T-cell (primary cell): Measurements from ENCODE around the gene MAP4K1. TPM values are rescaled to one million over a fixed set of nuclear protein-coding genes. Genes with fewer than 3 reads are reported as not detected.
"Not testable (repeated sequence)": the region's sequence is repeated elsewhere in the genome, so short reads cannot be mapped to it uniquely, and the experiment has no call there.

Experiments
- ATAC-seq, 4 experiments: fragments of 200-7000 bp in 3 of 4; fragments of 150-1000 bp in 1 of 4; cut with Tn5 transposase; replicated peaks in 1 of 4; 1 replicate in 3 of 4; 2 replicates in 1 of 4; pipeline ENCODE4 v1.10.0; 2021; ENCODE audit warnings: moderate library complexity in 3 of 4, mild to moderate bottlenecking in 2 of 4, moderate number of reproducible peaks in 1 of 4
- CTCF ChIA-PET, 2 donors: fragments of 300-600 bp; sonication (Branson Sonifier 250); formaldehyde crosslinking; loops; one replicate each; lab custom pipeline; 2022; ENCODE audit warnings: antibody characterized with exemption in 2 of 2; lab: Charles Lee
- POLR2A ChIA-PET, 2 donors: fragments of 300-600 bp; sonication (Branson Sonifier 250); formaldehyde crosslinking; loops; one replicate each; lab custom pipeline; 2022; ENCODE audit warnings: antibody characterized with exemption in 2 of 2; lab: Charles Lee
- DNase-seq, 35 experiments: peaks; one replicate each; pipeline versions ENCODE4 v3.0.0 to v3.0.0-alpha.2; 2013 to 2023
- H3K27ac ChIP-seq: one replicate; pipeline ENCODE4 v1.5.1; 2013; ENCODE audit warnings: low read length
- H3K27me3 ChIP-seq, 2 experiments: replicated peaks in 1 of 2; 1 replicate in 1 of 2; 2 replicates in 1 of 2; pipeline versions ENCODE4 v1.6.1 to v1.7.0; 2013; ENCODE audit warnings: low read length in 1 of 2, mixed read lengths in 1 of 2; ENCODE audit not compliant: control insufficient read depth in 2 of 2, insufficient read depth in 2 of 2; ENCODE audit errors: extremely low read depth in 1 of 2
- H3K36me3 ChIP-seq, 2 donors: 1 replicate in 1 of 2; 2 replicates in 1 of 2; pipeline versions ENCODE4 v1.6.1 to v1.7.0; 2013; ENCODE audit warnings: low read length in 1 of 2; ENCODE audit not compliant: control insufficient read depth in 2 of 2, insufficient read depth in 1 of 2; ENCODE audit errors: extremely low read depth in 1 of 2
- H3K4me1 ChIP-seq, 2 experiments: 1 replicate in 1 of 2; 2 replicates in 1 of 2; pipeline versions ENCODE4 v1.6.1 to v1.7.0; 2013; ENCODE audit warnings: low read length in 2 of 2, mixed read lengths in 1 of 2; ENCODE audit not compliant: insufficient read depth in 2 of 2, control insufficient read depth in 1 of 2; ENCODE audit errors: extremely low read depth in 1 of 2
- H3K4me3 ChIP-seq, 2 donors: 1 replicate in 1 of 2; 2 replicates in 1 of 2; pipeline versions ENCODE4 v1.5.1 to v1.7.0; 2013; ENCODE audit warnings: mild to moderate bottlenecking in 2 of 2, low read length in 1 of 2, moderate library complexity in 1 of 2; ENCODE audit not compliant: control insufficient read depth in 1 of 2; ENCODE audit errors: extremely low read depth in 1 of 2
- H3K9me3 ChIP-seq: 2 replicates; pipeline ENCODE4 v1.7.0; 2013
- H3K27ac Mint-ChIP-seq, 2 donors: one replicate each; pipeline ENCODE4 v1.8.0; 2020 to 2021; ENCODE audit warnings: mild to moderate bottlenecking in 2 of 2, mixed read lengths in 2 of 2
- H3K27me3 Mint-ChIP-seq, 2 donors: one replicate each; pipeline ENCODE4 v1.8.0; 2021 to 2022; ENCODE audit warnings: mixed read lengths in 2 of 2
- H3K36me3 Mint-ChIP-seq: one replicate; pipeline ENCODE4 v1.8.0; 2021; ENCODE audit warnings: mixed read lengths
- H3K4me1 Mint-ChIP-seq, 3 donors: one replicate each; pipeline ENCODE4 v1.8.0; 2020 to 2022; ENCODE audit warnings: mixed read lengths in 3 of 3, mild to moderate bottlenecking in 1 of 3
- H3K4me3 Mint-ChIP-seq, 3 donors: one replicate each; pipeline ENCODE4 v1.8.0; 2020 to 2022; ENCODE audit warnings: mild to moderate bottlenecking in 3 of 3, mixed read lengths in 3 of 3, moderate library complexity in 3 of 3
- H3K9me3 Mint-ChIP-seq, 3 donors: one replicate each; pipeline ENCODE4 v1.8.0; 2020 to 2022; ENCODE audit warnings: mixed read lengths in 3 of 3
- WGBS: methylation state at CpG from one replicate; pipeline ENCODE4 v1.1.5; 2013; ENCODE audit warnings: missing lambda C conversion rate; ENCODE audit not compliant: insufficient coverage; 5-methylcytosine and 5-hydroxymethylcytosine counted together
- total RNA-seq, 35 experiments: library from RNA in 6 of 35; stranded (reverse) in 6 of 35; fragments of 120-200 nt in 1 of 35; gene quantifications; one replicate each; pipeline versions ENCODE4 v1.2.1 to v1.2.4 and lab custom pipeline; 2013 to 2026

The MAP4K1 gene
- total RNA-seq, 5 donors from 2014 or later (not counting 1 experiment from before 2014, with no cell fraction given) = 243 to 417 (median 329) TPM

GRCh38 chr19:38615007-38615581 lies 2.7 kb downstream of the MAP4K1 start:
- H3K4me3 ChIP-seq = no peak overlapping the region
- H3K36me3 ChIP-seq = peaks cover 17 to 44% of the 10 kb centered on the region in 2 donors
- H3K4me1 ChIP-seq = peaks cover 11 to 64% of the 10 kb centered on the region in 2 experiments
- H3K27ac ChIP-seq = no peak overlapping the region
- no peaks in the 10 kb centered on the region for H3K27me3 ChIP-seq
- H3K4me1 Mint-ChIP-seq = peaks cover 50 to 62% (median 56%) of the 10 kb centered on the region in 3 donors
- H3K36me3 Mint-ChIP-seq = peaks cover 39% of the 10 kb centered on the region
- no peaks in the 10 kb centered on the region for H3K27me3 Mint-ChIP-seq
- no peaks in the 10 kb centered on the region for H3K9me3 Mint-ChIP-seq
- H3K27ac Mint-ChIP-seq = peak overlapping the region; percentile 75 to 77
- 92% methylated on average over 2 of the region's 7 CpGs for WGBS
- DNase-seq = no peak
- CTCF ChIA-PET = interaction anchor here (0.7 kb wide), 2 partner anchors 110 to 315 kb away, joined by 7 to 13 read pairs; partner anchors contain the start of genes MRPS12 (in 1 of the 2) and SARS2 (in 1 of the 2)
- POLR2A ChIA-PET = no interaction called here
- no peak for ATAC-seq
- peak overlapping the region; percentile 69 to 98 (median 71) for H3K4me3 Mint-ChIP-seq
- no peaks in the 10 kb centered on the region for H3K9me3 ChIP-seq

GRCh38 chr19:38614289-38614688 lies 3.5 kb downstream of the MAP4K1 start:
- DNase-seq (no peak), ATAC-seq (no peak)
- CTCF ChIA-PET = interaction anchor here in 1 of 2 donors (0.7 kb wide), 1 partner anchor 111 kb away, joined by 13 read pairs; no protein-coding TSS in a partner anchor
- no CpG with 5 or more reads among the region's 3 CpGs for WGBS
- peaks cover 43% of the 10 kb centered on the region for H3K36me3 Mint-ChIP-seq
- H3K36me3 ChIP-seq = peaks cover 22 to 52% of the 10 kb centered on the region in 2 donors
- peak overlapping the region in 1 of 3 donors; percentile 98 for H3K4me3 Mint-ChIP-seq
- H3K4me3 ChIP-seq = no peak overlapping the region
- H3K9me3 Mint-ChIP-seq = no peaks in the 10 kb centered on the region
- H3K4me1 Mint-ChIP-seq = peaks cover 41 to 54% (median 48%) of the 10 kb centered on the region in 3 donors
- H3K27me3 Mint-ChIP-seq = no peaks in the 10 kb centered on the region
- no peak overlapping the region for H3K27ac Mint-ChIP-seq
- POLR2A ChIA-PET = no interaction called here
- H3K4me1 ChIP-seq = peaks cover 5 to 56% of the 10 kb centered on the region in 2 experiments
- no peaks in the 10 kb centered on the region for H3K27me3 ChIP-seq
- H3K9me3 ChIP-seq = no peaks in the 10 kb centered on the region
- no peak overlapping the region for H3K27ac ChIP-seq

DNA sequence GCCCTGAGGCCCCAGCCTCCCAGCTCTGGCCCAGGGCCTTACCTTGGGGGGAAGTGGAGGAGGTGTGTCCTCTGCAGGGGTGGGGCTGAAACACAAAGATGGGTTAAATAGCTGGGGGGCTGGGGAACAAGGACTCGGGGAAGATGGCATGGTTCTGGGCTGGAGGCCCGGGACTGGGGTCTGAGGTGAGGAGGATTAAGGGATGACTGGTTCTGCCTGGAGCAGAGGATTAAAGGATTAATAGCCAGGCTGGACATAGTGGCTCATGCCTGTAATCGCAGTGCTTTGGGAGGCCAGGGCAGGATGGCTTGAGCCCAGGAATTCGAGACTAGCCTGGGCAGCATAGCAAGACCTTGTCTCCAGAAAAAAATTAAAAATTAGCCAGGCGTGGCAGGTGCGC lies 11.6 kb downstream of the MAP4K1 start:
- Histone ChIP-seq H3K4me3 (no peak overlapping the region), H3K27me3 (no peaks in the 10 kb centered on the region), H3K36me3 (peaks cover 25 to 60% of the 10 kb centered on the region in 2 donors), H3K4me1 (no peaks in the 10 kb centered on the region), H3K27ac (no peak overlapping the region), H3K9me3 (no peaks in the 10 kb centered on the region)
- H3K27me3 Mint-ChIP-seq = no peaks in the 10 kb centered on the region
- no peaks in the 10 kb centered on the region for H3K9me3 Mint-ChIP-seq
- ATAC-seq = no peak
- H3K4me3 Mint-ChIP-seq = no peak overlapping the region
- H3K27ac Mint-ChIP-seq = no peak overlapping the region
- ChIA-PET CTCF (no interaction called here), POLR2A (no interaction called here)
- no peaks in the 10 kb centered on the region for H3K4me1 Mint-ChIP-seq
- peaks cover 32% of the 10 kb centered on the region for H3K36me3 Mint-ChIP-seq
- no peak for DNase-seq
- 92% methylated on average over 6 of the region's 6 CpGs for WGBS

DNA sequence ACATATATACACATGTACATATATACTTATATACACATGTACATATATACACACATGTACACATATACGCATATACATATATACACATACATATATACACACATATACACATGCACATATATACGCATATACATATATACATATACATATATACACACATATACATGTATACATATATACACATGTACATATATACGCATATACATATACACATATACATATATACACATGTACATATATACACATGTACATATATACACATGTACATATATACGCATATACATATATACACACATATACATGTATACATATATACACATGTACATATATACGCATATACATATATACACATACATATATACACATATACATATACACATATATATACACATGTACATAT lies 14.9 kb downstream of the MAP4K1 start:
- CTCF ChIA-PET, H3K4me3 Mint-ChIP-seq, H3K4me1 ChIP-seq, H3K27me3 ChIP-seq, H3K9me3 Mint-ChIP-seq, ATAC-seq, H3K9me3 ChIP-seq, H3K27ac ChIP-seq, H3K4me1 Mint-ChIP-seq, H3K4me3 ChIP-seq, H3K27me3 Mint-ChIP-seq, DNase-seq, POLR2A ChIA-PET, H3K27ac Mint-ChIP-seq: not testable (repeated sequence)
- H3K36me3 Mint-ChIP-seq = peaks cover 24% of the 10 kb centered on the region
- no CpG with 5 or more reads among the region's 5 CpGs for WGBS
- peaks cover 13 to 47% of the 10 kb centered on the region in 2 donors for H3K36me3 ChIP-seq

DNA sequence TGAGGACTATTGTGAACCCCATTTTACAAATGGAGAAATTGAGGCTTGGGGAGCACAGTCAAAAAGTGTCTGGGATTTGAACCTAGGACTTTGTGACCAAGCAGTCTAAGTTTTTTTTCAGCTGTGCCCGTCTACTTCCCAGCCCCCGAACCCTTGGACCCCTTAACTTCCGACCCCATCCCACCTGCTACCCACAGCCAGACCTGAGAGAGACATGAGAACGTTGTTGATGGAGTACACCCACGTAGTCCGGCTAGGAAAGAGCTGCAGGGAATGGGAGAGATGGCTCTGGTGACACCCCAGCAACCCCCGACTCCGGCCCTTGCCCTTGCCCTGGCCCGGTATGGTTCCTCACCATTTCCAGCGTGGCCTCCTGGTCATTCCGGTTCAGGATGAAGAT lies 18.0 kb downstream of the MAP4K1 start:
- ChIA-PET CTCF (no interaction called here), POLR2A (no interaction called here)

DNA sequence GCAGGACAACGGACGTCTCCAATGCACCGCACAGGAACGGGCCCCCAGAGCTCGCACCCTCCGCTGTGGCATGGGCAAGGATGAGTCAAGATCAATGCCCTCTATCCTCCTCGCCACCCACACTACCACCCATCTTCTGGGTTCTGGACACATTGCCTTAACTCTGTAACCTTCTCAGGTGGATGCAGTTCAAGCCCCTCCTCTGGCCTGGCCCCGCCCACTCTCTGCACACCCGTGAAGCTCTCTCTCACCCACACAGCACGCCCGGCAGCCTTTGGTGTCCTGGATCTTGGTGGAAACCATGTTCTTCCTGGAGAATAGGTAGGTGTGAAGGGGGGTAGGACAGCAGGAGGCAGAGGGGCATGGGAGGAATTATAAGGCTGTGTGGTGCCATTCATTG lies 20.7 kb downstream of the MAP4K1 start:
- H3K27ac ChIP-seq = no peak overlapping the region
- peaks cover 3 to 67% of the 10 kb centered on the region in 2 donors for H3K36me3 ChIP-seq
- POLR2A ChIA-PET = no interaction called here
- H3K4me3 ChIP-seq = no peak overlapping the region
- no peaks in the 10 kb centered on the region for H3K9me3 Mint-ChIP-seq
- H3K27ac Mint-ChIP-seq = no peak overlapping the region
- H3K9me3 ChIP-seq = no peaks in the 10 kb centered on the region
- no peaks in the 10 kb centered on the region for H3K27me3 ChIP-seq
- 94% methylated on average over 7 of the region's 11 CpGs for WGBS
- DNase-seq = no peak
- H3K27me3 Mint-ChIP-seq = no peaks in the 10 kb centered on the region
- H3K36me3 Mint-ChIP-seq = peaks cover 39% of the 10 kb centered on the region
- peaks cover 0 to 5% (median 0%) of the 10 kb centered on the region in 3 donors for H3K4me1 Mint-ChIP-seq
- no peaks in the 10 kb centered on the region for H3K4me1 ChIP-seq
- CTCF ChIA-PET = no interaction called here
- no peak overlapping the region for H3K4me3 Mint-ChIP-seq
- no peak for ATAC-seq

More for the DNA sequence above, 18.0 kb downstream of the MAP4K1 start:
- H3K4me1 ChIP-seq = no peaks in the 10 kb centered on the region
- no peak overlapping the region for H3K4me3 Mint-ChIP-seq
- no peaks in the 10 kb centered on the region for H3K9me3 ChIP-seq
- WGBS = 97% methylated on average over 6 of the region's 11 CpGs
- no peak overlapping the region for H3K27ac ChIP-seq
- H3K4me1 Mint-ChIP-seq = peaks cover 0 to 5% (median 0%) of the 10 kb centered on the region in 3 donors
- no peaks in the 10 kb centered on the region for H3K27me3 Mint-ChIP-seq
- ATAC-seq (no peak), DNase-seq (no peak)
- no peaks in the 10 kb centered on the region for H3K27me3 ChIP-seq
- H3K27ac Mint-ChIP-seq = no peak overlapping the region
- peaks cover 0 to 51% of the 10 kb centered on the region in 2 donors for H3K36me3 ChIP-seq
- no peaks in the 10 kb centered on the region for H3K9me3 Mint-ChIP-seq
- H3K4me3 ChIP-seq = no peak overlapping the region
- peaks cover 35% of the 10 kb centered on the region for H3K36me3 Mint-ChIP-seq
